Stimulated activated CD8-positive, alpha-beta memory T cell treated with anti-CD3 and anti-CD28 coated beads, Interleukin-12 subunit alpha, Interleukin-12 subunit beta, amount 100 ng/mL, for 1 hour (primary cell): ENCODE data around the gene SKA3.

ENCODE experiments used
- DNase-seq: peaks from one replicate; pipeline ENCODE4 v3.0.0-alpha.2; 2020; ENCODE audit warnings: low read depth

Gene SKA3

GRCh38 chr13:21115231-21115630, 61.1 kb downstream of the SKA3 start:
- no peak for DNase-seq

GRCh38 chr13:21111546-21111945, 64.8 kb downstream of the SKA3 start:
- DNase-seq, result no peak

DNA sequence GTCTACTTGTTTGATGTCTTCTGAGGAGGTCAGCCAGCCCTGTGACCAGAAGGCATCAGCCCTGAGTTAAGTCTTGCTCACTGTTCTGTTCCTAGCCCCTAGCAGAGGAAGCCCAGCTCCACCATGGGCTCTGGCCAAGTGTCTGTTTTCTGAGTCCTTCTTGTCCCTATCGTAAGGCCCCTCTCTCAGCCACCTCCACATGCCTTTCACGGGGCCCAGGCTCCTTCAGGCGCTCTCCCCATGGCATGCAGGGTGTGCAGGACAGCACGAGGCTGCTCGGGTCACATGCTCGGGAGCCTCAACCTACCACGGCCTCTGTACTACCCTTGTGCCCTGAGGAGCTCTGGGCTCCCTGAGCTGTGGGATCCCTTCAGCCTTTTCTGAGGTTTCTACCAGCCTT, 67.2 kb downstream of the SKA3 start:
- DNase-seq, result no peak

DNA sequence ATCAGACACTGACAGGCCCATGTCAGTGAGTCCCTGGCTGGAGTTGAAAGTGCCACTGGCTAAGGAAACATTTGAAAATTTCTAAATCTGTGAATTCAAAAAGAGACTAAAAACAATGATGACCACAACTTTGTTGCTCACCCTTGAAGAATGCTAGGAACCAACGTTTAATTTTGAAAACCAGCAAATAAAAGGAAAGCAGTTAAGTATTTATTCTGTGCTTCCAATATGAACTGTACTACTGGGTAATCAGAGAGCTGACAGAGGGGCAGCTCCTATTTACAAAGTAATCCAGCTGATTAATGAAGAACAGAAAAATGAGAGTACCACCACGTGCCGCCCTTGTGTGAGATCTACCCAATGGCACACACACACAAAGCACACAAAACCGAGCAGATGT, 70.3 kb downstream of the SKA3 start:
- no peak for DNase-seq

DNA sequence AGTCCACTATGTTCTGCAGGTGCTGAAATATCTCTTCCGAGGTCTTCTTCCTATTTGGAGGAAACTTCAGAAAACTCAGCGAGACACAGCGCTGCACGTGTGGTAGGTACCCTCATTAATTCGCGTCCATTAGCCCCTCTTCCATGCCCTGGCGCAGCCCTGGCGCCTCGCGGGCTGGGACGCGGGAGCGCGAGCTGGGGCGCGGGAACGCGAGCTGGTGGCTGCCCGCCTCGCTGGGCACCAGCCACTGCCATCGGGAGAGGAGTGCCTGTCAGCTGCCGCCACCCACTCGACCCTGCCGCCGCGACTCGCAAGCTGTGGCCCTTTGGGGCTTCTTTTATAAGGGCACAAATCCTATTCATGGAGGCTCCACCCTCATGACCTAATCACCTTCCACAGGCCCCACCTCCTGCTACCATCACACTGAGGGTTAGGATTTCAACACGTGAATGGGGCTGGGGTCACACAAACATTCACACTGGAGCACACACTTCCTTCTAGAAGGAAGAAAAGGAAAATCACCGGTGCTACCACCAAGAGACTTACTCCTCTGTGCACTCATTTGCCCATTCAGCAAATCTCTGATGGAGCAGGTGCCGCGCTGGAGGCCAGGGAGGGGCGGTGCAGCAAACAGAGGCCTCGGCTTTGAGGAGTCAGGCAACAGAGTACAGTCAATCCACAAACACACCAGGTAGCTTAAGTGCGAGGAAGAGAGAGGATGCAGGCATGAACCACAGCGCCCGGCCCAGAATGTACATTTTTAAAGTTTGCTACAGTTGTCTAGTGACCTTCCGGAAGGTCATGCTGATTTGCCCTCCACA, 71.9 kb downstream of the SKA3 start:
- DNase-seq, result no peak
